ENCODE data around the gene CLCN1.

Gene CLCN1

GRCh38 chr7:143401265-143401664 lies 85.4 kb downstream of the CLCN1 start:
- no peak for DNase-seq
